GM23248 (cell line): ENCODE data around the gene PLPPR2. TPM values are rescaled to one million over a fixed set of nuclear protein-coding genes. Genes with fewer than 3 reads are reported as not detected.

Experiments used
- DNase-seq: peaks from one replicate; pipeline ENCODE4 v3.0.0-alpha.2; 2015
- H2AFZ ChIP-seq: fragments of 200-600 bp; sonication (generic); 2 replicates; pipeline ENCODE4 v1.6.1; 2016; ENCODE audit warnings: antibody characterized with exemption
- H3F3A ChIP-seq: fragments of 200-600 bp; sonication (generic); 2 replicates; pipeline ENCODE4 v1.6.1; 2016; ENCODE audit warnings: mild to moderate bottlenecking, antibody characterized with exemption, mixed run types; ENCODE audit not compliant: insufficient read depth
- H3K27ac ChIP-seq: fragments of 200-600 bp; sonication (generic); 2 replicates; pipeline ENCODE4 v1.5.1; 2016; ENCODE audit warnings: mild to moderate bottlenecking
- H3K27me3 ChIP-seq: fragments of 200-600 bp; sonication (generic); replicated peaks from 2 replicates; pipeline ENCODE4 v1.6.1; 2016; ENCODE audit warnings: mild to moderate bottlenecking; ENCODE audit not compliant: insufficient read depth
- H3K36me3 ChIP-seq: fragments of 200-600 bp; sonication (generic); 2 replicates; pipeline ENCODE4 v1.6.1; 2016; ENCODE audit warnings: low read depth, mild to moderate bottlenecking
- H3K4me1 ChIP-seq: fragments of 200-600 bp; sonication (generic); 2 replicates; pipeline ENCODE4 v1.6.1; 2016; ENCODE audit warnings: mild to moderate bottlenecking; ENCODE audit not compliant: insufficient read depth
- H3K4me2 ChIP-seq: fragments of 200-600 bp; sonication (generic); one replicate; pipeline ENCODE4 v1.6.1; 2016; ENCODE audit warnings: mild to moderate bottlenecking; ENCODE audit not compliant: unreplicated experiment
- H3K4me3 ChIP-seq: fragments of 200-600 bp; sonication (generic); 2 replicates; pipeline ENCODE4 v1.5.1; 2016; ENCODE audit warnings: mild to moderate bottlenecking
- H3K79me2 ChIP-seq: fragments of 200-600 bp; sonication (generic); 2 replicates; pipeline ENCODE4 v1.6.1; 2016; ENCODE audit warnings: mild to moderate bottlenecking; ENCODE audit not compliant: insufficient read depth
- H3K9ac ChIP-seq: fragments of 200-600 bp; sonication (generic); 2 replicates; pipeline ENCODE4 v1.6.1; 2016; ENCODE audit warnings: mild to moderate bottlenecking
- H3K9me2 ChIP-seq: fragments of 200-600 bp; sonication (generic); 2 replicates; pipeline ENCODE4 v1.6.1; 2016; ENCODE audit warnings: mixed run types, mild to moderate bottlenecking, moderate library complexity; ENCODE audit not compliant: insufficient read depth
- H3K9me3 ChIP-seq: fragments of 200-600 bp; sonication (generic); one replicate; pipeline ENCODE4 v1.6.1; 2017; ENCODE audit warnings: low read depth
- H4K20me1 ChIP-seq: fragments of 200-600 bp; sonication (generic); 2 replicates; pipeline ENCODE4 v1.6.0; 2016; ENCODE audit not compliant: insufficient read depth
- EZH2 ChIP-seq: fragments of 200-600 bp; sonication (generic); IDR thresholded peaks from 2 replicates; pipeline ENCODE4 v1.6.1; 2018; ENCODE audit warnings: antibody characterized with exemption, mild to moderate bottlenecking; ENCODE audit not compliant: insufficient read depth, poor library complexity, severe bottlenecking
- EZH2phosphoT487 ChIP-seq: fragments of 200-600 bp; sonication (generic); IDR thresholded peaks from 2 replicates; pipeline ENCODE4 v1.6.1; 2018; ENCODE audit warnings: antibody characterized with exemption, moderate library complexity, mild to moderate bottlenecking, low read depth; ENCODE audit not compliant: insufficient read depth
- WGBS, 2 experiments: methylation state at CpG; one replicate each; pipeline ENCODE4 v1.1.6; 2015 to 2017; ENCODE audit warnings: low lambda C conversion rate in 2 of 2, low coverage in 1 of 2; ENCODE audit errors: missing lambda C conversion rate in 2 of 2; 5-methylcytosine and 5-hydroxymethylcytosine counted together
- in situ Hi-C: fragments of 300-500 bp; cut with MboI; formaldehyde crosslinking; loops from 2 replicates; pipeline ENCODE4 v1.15.0; 2020
- polyA plus RNA-seq: library from polyadenylated mRNA; unstranded; fragments of >200 nt; fragmentation: Nextera tagmentation; extraction: Ambion mirVana; gene quantifications from 2 replicates; pipeline ENCODE4 v1.2.1, GENCODE V29; 2016
- total RNA-seq: library from RNA; depleted of rRNA; stranded (reverse); fragments of >200 nt; shearing (Covaris generic); gene quantifications from 2 replicates; pipeline ENCODE4 v1.2.3, GENCODE V29; 2014

Gene PLPPR2
- total and polyA plus RNA-seq, 2 experiments from 2014 or later: 39.7 to 52.0 TPM

DNA sequence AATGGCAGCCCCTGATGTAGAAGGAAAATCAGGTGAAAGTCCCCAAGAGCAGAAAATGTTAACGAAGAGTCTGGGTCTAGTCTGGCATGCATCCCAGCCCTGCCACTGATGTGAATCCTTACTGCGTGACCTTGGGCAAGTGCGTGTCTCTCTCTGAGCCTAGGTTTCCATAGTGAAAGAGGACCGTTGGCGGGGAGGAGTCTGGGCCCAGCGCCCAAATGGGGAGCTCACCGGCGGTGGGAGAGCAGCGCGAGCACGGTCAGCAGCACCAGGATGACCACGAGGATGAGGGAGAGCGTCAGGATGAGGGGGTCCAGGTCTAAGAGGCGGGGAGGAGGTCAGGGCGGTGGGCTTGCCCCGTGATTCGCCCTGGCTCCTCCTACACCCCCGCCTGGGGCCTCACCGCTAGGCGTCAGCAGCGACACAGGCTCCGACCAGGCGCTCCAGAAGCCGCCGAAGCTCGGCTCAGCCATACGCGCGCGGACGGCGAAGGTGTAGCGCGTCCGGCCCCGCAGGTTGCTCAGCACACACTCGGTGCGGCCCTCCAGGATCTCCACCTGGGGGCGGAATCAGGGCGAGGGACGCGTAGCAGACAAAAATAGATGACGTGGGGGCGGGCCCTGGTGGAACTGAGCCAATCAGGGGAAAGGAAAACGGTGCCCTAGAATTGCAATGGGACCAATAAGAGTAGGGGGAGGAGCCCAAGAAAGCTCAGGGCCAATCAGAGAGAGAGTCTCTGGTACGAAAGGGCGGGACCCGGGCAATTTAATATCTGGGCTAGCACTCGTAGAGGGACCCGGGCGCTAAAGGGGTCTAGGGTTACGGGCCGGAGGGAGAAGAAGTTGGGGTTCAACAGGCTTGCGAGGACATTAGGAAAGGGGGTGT lies 25.7 kb downstream of the PLPPR2 start:
- TF ChIP-seq EZH2phosphoT487 (no peak), EZH2 (no peak)
- Histone ChIP-seq H3K4me3 (peak overlapping the region; percentile 83), H4K20me1 (no peaks in the 10 kb centered on the region), H3K9ac (peak overlapping the region; percentile 80), H3K27ac (peak overlapping the region; percentile 51), H3K79me2 (peaks cover 7% of the 10 kb centered on the region; the same call in 1 of the 2 replicates), H3F3A (peaks cover 24% of the 10 kb centered on the region), H3K27me3 (no peaks in the 10 kb centered on the region), H3K9me3 (no peaks in the 10 kb centered on the region), H3K9me2 (no peaks in the 10 kb centered on the region), H3K36me3 (no peaks in the 10 kb centered on the region), H3K4me2 (peak overlapping the region; percentile 89), H3K4me1 (peaks cover 25% of the 10 kb centered on the region), H2AFZ (peak overlapping the region; percentile 87)
- 0 to 1% methylated on average over 50 to 54 of the region's 54 CpGs for WGBS, 2 experiments
- peak; percentile 97 for DNase-seq
- in situ Hi-C loops: no loop called here

DNA sequence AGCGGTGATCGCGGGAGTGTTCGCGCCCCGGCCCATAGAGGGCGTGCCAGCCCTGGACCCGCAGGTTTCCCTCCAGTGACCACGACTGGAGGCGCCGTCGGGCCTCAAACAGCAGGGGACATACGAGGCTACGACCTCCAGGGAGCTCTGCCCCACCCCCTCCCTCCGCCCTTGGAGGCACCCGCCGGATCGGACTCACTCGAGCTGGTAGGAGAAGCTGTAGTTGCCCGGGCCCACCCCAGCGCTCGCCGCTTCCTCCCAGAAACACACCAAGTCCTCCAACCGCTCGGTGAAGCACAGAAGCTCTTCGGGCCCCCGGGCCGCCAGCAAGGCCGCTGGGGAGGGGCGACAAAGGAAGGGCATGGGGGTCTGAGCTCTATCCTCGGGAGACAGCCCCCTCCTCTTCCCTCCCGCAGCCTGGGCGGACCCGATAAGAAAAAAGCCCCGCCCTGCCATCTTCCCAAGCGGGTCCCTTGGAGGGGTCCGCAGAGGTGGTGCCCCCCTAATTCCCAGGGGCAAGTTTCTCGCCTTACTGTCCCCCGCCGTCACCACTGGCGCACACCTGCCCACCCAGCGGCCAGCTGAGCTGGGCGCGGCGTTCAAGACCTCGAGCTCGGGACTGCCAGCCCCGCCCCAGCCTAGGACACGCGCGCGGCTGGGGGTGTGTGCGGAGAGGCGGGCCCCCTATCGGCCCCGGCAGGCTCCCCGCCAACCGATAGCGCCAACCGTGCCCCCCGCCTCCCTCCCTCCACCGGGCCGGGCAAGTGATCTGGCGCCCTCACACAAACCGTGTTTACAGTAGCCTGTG lies 27.9 kb downstream of the PLPPR2 start:
- H3K9ac ChIP-seq: no peak overlapping the region

DNA sequence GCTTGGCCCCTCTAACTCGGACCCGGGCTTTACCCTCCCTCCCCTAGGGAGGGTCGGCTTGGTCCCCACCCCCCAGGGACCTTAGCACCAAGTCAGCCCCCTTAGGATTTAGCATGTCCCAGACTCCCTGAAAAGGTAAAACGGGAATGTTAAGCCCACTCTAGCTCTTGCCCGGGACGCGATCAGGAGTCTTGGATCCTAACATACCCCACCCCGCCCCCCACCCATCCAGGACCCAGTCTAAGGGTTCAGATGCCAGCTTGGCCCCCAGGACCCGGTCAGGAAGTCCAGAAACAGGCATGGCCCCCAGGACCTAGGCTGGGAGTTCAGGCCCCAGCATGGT lies 28.4 kb downstream of the PLPPR2 start:
- Histone ChIP-seq H3K27me3 (no peaks in the 10 kb centered on the region), H3K9me2 (no peaks in the 10 kb centered on the region), H3F3A (0 out of 2 replicates have a peak, but pooled peaks cover 6% of the 10 kb centered on the region), H3K4me3 (no peak overlapping the region), H4K20me1 (no peaks in the 10 kb centered on the region), H3K9me3 (no peaks in the 10 kb centered on the region), H2AFZ (peak overlapping the region; percentile 34; the same call in 1 of the 2 replicates), H3K4me2 (no peak overlapping the region), H3K79me2 (peaks cover 7% of the 10 kb centered on the region; the same call in 1 of the 2 replicates), H3K27ac (no peak overlapping the region), H3K4me1 (peaks cover 5% of the 10 kb centered on the region; the same call in 1 of the 2 replicates), H3K36me3 (no peaks in the 10 kb centered on the region), H3K9ac (no peak overlapping the region)
- in situ Hi-C loops: no loop called here
- TF ChIP-seq EZH2 (no peak), EZH2phosphoT487 (no peak)
- DNase-seq: no peak
- WGBS, 2 experiments: 2 to 5% methylated on average over 8 of the region's 9 CpGs

More for the DNA sequence above, 27.9 kb downstream of the PLPPR2 start:
- in situ Hi-C loops: no loop called here
- H2AFZ ChIP-seq: peak overlapping the region; percentile 34
- no peaks in the 10 kb centered on the region for H3K27me3 ChIP-seq
- no peaks in the 10 kb centered on the region for H3K36me3 ChIP-seq
- peaks cover 7% of the 10 kb centered on the region; the same call in 1 of the 2 replicates for H3K79me2 ChIP-seq
- H3K4me3 ChIP-seq: no peak overlapping the region
- no peak for TF ChIP-seq EZH2
- no peak for TF ChIP-seq EZH2phosphoT487
- peaks cover 10% of the 10 kb centered on the region for H3K4me1 ChIP-seq
- peaks cover 11% of the 10 kb centered on the region for H3F3A ChIP-seq
- peak; percentile 55 for DNase-seq
- no peaks in the 10 kb centered on the region for H3K9me3 ChIP-seq
- H3K9me2 ChIP-seq: no peaks in the 10 kb centered on the region
- H4K20me1 ChIP-seq: no peaks in the 10 kb centered on the region
- no peak overlapping the region for H3K4me2 ChIP-seq
- WGBS, 2 experiments: 2 to 4% methylated on average over 42 to 51 of the region's 65 CpGs
- no peak overlapping the region for H3K27ac ChIP-seq

- no peak overlapping the region for H3K9ac ChIP-seq
- no peak for TF ChIP-seq EZH2phosphoT487
- in situ Hi-C loops: no loop called here
- H3K36me3 ChIP-seq: no peaks in the 10 kb centered on the region
- no peaks in the 10 kb centered on the region for H3K9me2 ChIP-seq
- no peaks in the 10 kb centered on the region for H4K20me1 ChIP-seq
- peaks cover 7% of the 10 kb centered on the region; the same call in 1 of the 2 replicates for H3K79me2 ChIP-seq
- H3K27me3 ChIP-seq: no peaks in the 10 kb centered on the region
- H3F3A ChIP-seq: no peaks in the 10 kb centered on the region
- WGBS, 2 experiments: 62 to 68% methylated on average over 5 of the region's 5 CpGs
- no peak overlapping the region for H2AFZ ChIP-seq
- DNase-seq: no peak
- no peak overlapping the region for H3K4me2 ChIP-seq
- no peaks in the 10 kb centered on the region for H3K9me3 ChIP-seq
- H3K27ac ChIP-seq: no peak overlapping the region
- no peak overlapping the region for H3K4me3 ChIP-seq
- no peaks in the 10 kb centered on the region for H3K4me1 ChIP-seq
Measured at GRCh38 chr19:11384778-11385129, 29.5 kb downstream of the PLPPR2 start.
